Motor neuron (in vitro differentiated cells): ENCODE results near the gene NBEAL2. TPM values are rescaled to one million over a fixed set of nuclear protein-coding genes. Genes with fewer than 3 reads are reported as not detected.
"Not testable (repeated sequence)": the region's sequence is repeated elsewhere in the genome, so short reads cannot be mapped to it uniquely, and the experiment has no call there.

Experiments
- ATAC-seq, 8 experiments: fragments of 200-7000 bp; cut with Tn5 transposase; replicated peaks in 6 of 8; 2 replicates each; pipeline ENCODE4 v1.8.0; 2021; ENCODE audit warnings: mild to moderate bottlenecking in 8 of 8, moderate library complexity in 8 of 8
- H3K27ac ChIP-seq, 2 donors: fragments of 250-450 bp; sonication (Bioruptor Pico); 2 replicates each; pipeline ENCODE4 v1.9.0; 2021; ENCODE audit warnings: antibody characterized with exemption in 2 of 2, mild to moderate bottlenecking in 2 of 2, moderate library complexity in 1 of 2
- H3K4me1 ChIP-seq, 2 donors: fragments of 250-450 bp; sonication (Bioruptor Pico); replicated peaks in 1 of 2; 2 replicates each; pipeline ENCODE4 v1.6.1; 2021; ENCODE audit warnings: antibody characterized with exemption in 2 of 2, mild to moderate bottlenecking in 2 of 2, moderate library complexity in 1 of 2
- H3K4me3 ChIP-seq, 5 donors: fragments of 250-450 bp; sonication (Bioruptor Pico); 2 replicates each; pipeline ENCODE4 v1.9.0; 2021; ENCODE audit warnings: antibody characterized with exemption in 5 of 5, mild to moderate bottlenecking in 5 of 5, moderate library complexity in 4 of 5
- WGBS, 10 experiments: fragments of 450-650 bp; shearing (Covaris generic); methylation state at CpG; one replicate each; pipeline ENCODE4 v1.0.0; 2022; 5-methylcytosine and 5-hydroxymethylcytosine counted together
- in situ Hi-C, 9 experiments: fragments of 400-800 bp; cut with MboI; loops; one replicate each; pipeline ENCODE4 v1.15.0; 2021; ENCODE audit warnings: low sequenced_read_pairs in 9 of 9, low pct_unique_long_range_greater_than_20kb in 2 of 9; ENCODE audit not compliant: unreplicated experiment in 9 of 9
- total RNA-seq, 8 experiments: library from RNA; unstranded; fragments of 300-600 nt; gene quantifications; 2 replicates each; pipeline versions ENCODE4 v1.2.3 to v1.2.4, GENCODE V29; 2022

NBEAL2 gene
- total RNA-seq, 8 experiments from 2014 or later: 1.7 to 23.4 (median 4.4) TPM

- in situ Hi-C loops: no loop called here
- Histone ChIP-seq H3K4me3 (no peak overlapping the region), H3K27ac (no peak overlapping the region), H3K4me1 (no peaks in the 10 kb centered on the region)
- peak in 4 of 8 experiments; percentile 18 to 74 (median 51) for ATAC-seq
- WGBS, 10 experiments: 20 to 100% (median 83%) methylated on average over 1 of the region's 1 CpG; no CpG with 5 or more reads in 3 of the 10 experiments
These were observed 43.2 kb downstream of the NBEAL2 start for GRCh38 chr3:47022641-47023071.

DNA sequence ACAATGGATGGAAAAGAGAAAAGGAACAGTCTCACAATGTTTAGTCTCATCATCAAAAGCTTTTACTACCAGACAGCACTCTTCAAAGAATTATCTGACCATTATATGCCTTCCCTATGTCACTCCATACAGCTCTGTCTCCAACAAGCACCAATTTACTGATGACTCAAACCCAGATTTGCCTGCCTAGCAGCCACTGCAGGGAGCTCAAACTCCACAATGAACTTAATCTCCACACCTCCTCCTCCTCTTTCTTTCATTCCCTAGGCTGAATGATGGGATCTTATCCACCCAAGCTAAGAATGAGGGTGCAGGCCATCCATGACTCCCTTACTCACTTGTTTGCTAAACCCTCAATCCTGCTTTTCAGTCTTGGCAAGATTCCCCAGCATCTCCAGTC is 45.5 kb downstream of the NBEAL2 start:
- ATAC-seq: peak in 2 of 8 experiments; percentile 29 to 33
- no peak overlapping the region for H3K27ac ChIP-seq
- no peak overlapping the region for H3K4me3 ChIP-seq
- in situ Hi-C loops: no loop called here
- H3K4me1 ChIP-seq: no peaks in the 10 kb centered on the region

DNA sequence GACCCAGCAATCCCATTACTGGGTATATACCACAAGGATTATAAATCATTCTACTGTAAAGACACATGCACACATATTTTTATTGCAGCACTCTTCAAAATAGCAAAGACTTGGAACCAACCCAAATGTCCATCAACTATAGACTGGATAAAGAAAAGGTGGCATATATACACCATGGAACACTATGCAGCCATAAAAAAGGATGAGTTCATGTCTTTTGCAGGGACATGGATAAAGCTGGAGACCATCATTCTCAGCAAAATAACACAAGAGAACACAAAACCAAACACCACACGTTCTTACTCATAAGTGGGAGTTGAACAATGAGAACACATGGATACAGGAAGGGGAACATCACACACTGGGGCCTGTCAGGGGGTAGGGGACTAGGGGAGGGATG is 47.0 kb downstream of the NBEAL2 start:
- H3K27ac ChIP-seq, ATAC-seq, in situ Hi-C loops, H3K4me1 ChIP-seq, H3K4me3 ChIP-seq: not testable (repeated sequence)
- 100% methylated on average over 1 of the region's 1 CpG; no CpG with 5 or more reads in 8 of the 10 experiments for WGBS, 10 experiments

DNA sequence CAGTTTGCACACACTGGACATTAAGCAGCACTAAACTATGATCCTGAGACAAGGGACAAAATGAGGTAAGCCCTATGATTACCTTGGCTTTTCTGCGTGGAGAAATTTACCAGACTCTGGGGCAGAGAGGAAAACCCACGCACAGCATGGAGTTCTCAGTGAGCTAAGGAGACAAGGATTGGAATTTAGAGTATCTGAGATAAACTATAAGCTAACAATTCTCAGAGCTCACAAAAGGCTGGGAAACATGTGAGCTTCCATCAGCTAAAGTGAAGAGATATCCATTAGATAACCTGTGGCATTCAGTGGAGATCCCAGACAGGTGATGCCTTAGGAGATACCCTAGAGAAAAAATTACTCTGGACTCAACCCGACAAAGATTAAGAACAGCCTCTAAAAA is 48.7 kb downstream of the NBEAL2 start:
- H3K4me3 ChIP-seq: no peak overlapping the region
- H3K27ac ChIP-seq: no peak overlapping the region
- no peaks in the 10 kb centered on the region for H3K4me1 ChIP-seq
- 100% methylated on average over 1 to 3 of the region's 3 CpGs; no CpG with 5 or more reads in 2 of the 10 experiments for WGBS, 10 experiments
- in situ Hi-C loops: no loop called here
- peak in 1 of 8 experiments; percentile 31 for ATAC-seq

GRCh38 chr3:47028667-47029066 is 49.2 kb downstream of the NBEAL2 start:
- H3K4me3 ChIP-seq: no peak overlapping the region
- no peaks in the 10 kb centered on the region for H3K4me1 ChIP-seq
- in situ Hi-C loops: no loop called here
- no peak for ATAC-seq
- WGBS, 10 experiments: 100% methylated on average over 1 of the region's 1 CpG; no CpG with 5 or more reads in 7 of the 10 experiments
- no peak overlapping the region for H3K27ac ChIP-seq

GRCh38 chr3:47031041-47031440 is 51.6 kb downstream of the NBEAL2 start:
- 80 to 100% (median 87%) methylated on average over 1 to 4 of the region's 4 CpGs; no CpG with 5 or more reads in 2 of the 10 experiments for WGBS, 10 experiments
- H3K4me1 ChIP-seq, H3K4me3 ChIP-seq, ATAC-seq, in situ Hi-C loops, H3K27ac ChIP-seq: not testable (repeated sequence)

DNA sequence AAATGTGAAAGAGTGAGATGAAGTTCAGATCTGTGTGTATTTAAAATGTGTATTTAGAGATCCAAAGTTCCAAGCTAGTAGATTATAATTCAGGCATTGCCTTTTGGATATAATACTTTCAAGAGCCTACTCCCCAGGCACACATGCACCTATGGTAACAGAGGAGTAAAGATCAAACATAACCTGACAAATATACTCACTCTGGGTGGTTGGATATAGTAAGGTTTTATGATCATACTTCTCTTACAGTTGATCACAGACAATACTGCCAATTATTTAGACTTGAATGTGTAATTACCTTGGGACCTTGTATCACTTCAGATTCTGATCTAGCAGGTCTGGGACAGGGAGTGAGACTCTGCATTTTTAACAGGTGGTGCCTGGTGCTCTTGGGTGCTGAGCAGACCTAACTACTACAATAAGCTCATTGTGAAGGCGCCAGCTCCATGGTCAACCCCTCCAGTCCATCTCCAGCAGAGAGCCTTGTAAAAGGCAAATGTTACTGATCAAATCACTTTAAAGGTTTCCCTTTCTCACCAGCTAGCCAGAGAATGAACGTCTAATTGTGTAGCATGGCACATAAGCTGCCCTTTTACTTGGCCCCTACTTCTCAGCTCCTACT is 55.5 kb downstream of the NBEAL2 start:
- Histone ChIP-seq H3K4me1 (no peaks in the 10 kb centered on the region), H3K27ac (no peak overlapping the region), H3K4me3 (no peak overlapping the region)
- in situ Hi-C loops: no loop called here
- 58 to 100% (median 81%) methylated on average over 1 to 2 of the region's 2 CpGs; no CpG with 5 or more reads in 2 of the 10 experiments for WGBS, 10 experiments
- ATAC-seq: no peak

DNA sequence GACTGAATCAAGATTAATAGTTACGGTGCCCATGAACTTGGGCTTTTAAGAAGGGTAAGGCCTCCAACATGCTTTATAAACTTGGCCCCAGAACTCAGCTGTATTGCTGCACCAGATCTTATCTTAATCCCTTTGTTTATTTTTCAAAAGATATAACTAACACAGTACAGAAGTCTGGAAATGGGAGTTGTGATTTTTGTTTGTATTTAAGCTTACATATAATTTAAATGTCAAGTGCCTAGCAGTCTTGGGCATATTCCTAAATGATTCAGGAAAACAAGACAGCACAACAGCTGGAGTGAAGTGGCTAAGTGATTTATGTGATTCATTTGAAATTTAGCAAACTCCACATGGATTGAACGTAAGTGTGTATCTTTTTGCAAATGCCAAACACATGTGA is 56.2 kb downstream of the NBEAL2 start:
- no peak overlapping the region for H3K27ac ChIP-seq
- in situ Hi-C loops: no loop called here
- WGBS, 10 experiments: 7 to 100% (median 95%) methylated on average over 1 to 2 of the region's 2 CpGs; no CpG with 5 or more reads in 1 of the 10 experiments
- H3K4me3 ChIP-seq: no peak overlapping the region
- H3K4me1 ChIP-seq: no peaks in the 10 kb centered on the region
- peak in 2 of 8 experiments; percentile 43 to 74 for ATAC-seq

GRCh38 chr3:47036145-47036544 is 56.7 kb downstream of the NBEAL2 start:
- no peak for ATAC-seq
- Histone ChIP-seq H3K4me3 (no peak overlapping the region), H3K27ac (no peak overlapping the region), H3K4me1 (no peaks in the 10 kb centered on the region)
- 17 to 100% (median 77%) methylated on average over 1 to 3 of the region's 3 CpGs; no CpG with 5 or more reads in 2 of the 10 experiments for WGBS, 10 experiments
- in situ Hi-C loops: no loop called here

DNA sequence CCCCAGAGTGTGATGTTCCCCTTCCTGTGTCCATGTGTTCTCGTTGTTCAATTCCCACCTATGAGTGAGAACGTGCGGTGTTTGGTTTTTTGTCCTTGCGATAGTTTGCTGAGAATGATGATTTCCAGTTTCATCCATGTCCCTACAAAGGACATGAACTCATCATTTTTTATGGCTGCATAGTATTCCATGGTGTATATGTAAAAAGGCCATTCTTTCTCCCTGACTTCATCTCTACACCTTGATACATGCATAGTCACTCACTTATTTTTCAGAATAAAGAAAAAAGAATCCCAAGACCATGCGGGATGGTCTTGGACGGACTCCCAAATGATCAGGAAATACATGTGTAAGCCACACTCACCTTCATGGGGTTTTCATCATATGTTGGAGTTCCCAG is 57.8 kb downstream of the NBEAL2 start:
- in situ Hi-C loops, H3K4me3 ChIP-seq, ATAC-seq, H3K4me1 ChIP-seq, H3K27ac ChIP-seq: not testable (repeated sequence)
- 50 to 100% (median 50%) methylated on average over 1 to 2 of the region's 6 CpGs; no CpG with 5 or more reads in 5 of the 10 experiments for WGBS, 10 experiments

DNA sequence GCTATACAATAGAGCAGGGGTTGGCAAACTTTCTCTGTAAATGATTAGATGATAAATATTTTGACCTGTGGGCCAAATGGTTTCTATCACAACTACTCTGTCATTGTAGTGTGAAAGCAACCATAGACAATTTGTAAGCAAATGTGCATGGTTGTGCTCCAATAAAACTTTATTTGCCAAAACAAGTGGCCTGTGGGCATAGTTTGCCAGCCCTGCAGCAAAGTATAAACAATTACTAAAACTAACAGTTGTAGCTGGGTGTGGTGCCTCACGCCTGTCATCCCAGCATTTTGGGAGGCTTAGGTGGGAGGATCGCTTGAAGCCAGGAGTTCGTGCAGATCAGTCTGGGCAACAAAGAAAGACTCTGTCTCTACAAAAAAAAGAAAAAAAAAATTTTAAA is 61.6 kb downstream of the NBEAL2 start:
- Histone ChIP-seq H3K27ac (no peak overlapping the region), H3K4me1 (peaks cover 0 to 2% of the 10 kb centered on the region in 2 donors), H3K4me3 (no peak overlapping the region)
- WGBS, 10 experiments: 87 to 100% (median 100%) methylated on average over 2 to 3 of the region's 3 CpGs; no CpG with 5 or more reads in 2 of the 10 experiments
- in situ Hi-C loops: no loop called here
- ATAC-seq: no peak

- Histone ChIP-seq H3K4me1 (peaks cover 6 to 11% of the 10 kb centered on the region in 2 donors), H3K27ac (no peak overlapping the region), H3K4me3 (no peak overlapping the region)
- in situ Hi-C loops: no loop called here
- no peak for ATAC-seq
- 59 to 86% (median 70%) methylated on average over 2 to 5 of the region's 5 CpGs; no CpG with 5 or more reads in 1 of the 10 experiments for WGBS, 10 experiments
These were observed 62.8 kb downstream of the NBEAL2 start for GRCh38 chr3:47042231-47042791.

DNA sequence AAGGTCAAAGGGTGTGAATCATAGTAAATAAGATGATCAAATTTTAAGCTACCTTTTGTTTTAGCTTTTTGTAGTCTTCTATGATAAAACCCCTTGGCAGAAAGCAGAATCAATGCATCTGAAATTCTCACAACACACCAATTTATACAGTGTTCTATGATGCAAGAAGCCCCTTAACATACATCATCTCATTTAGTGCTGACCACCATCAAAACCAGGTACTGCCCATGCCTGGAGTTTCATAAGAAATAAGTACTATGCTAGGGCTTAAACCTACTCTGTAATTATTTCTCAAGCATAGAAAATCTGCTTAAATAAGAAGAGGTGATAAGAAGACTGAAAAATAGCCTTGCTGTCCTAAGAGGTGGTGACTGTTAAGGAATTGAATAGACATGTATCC is 67.6 kb downstream of the NBEAL2 start:
- ATAC-seq: peak in 3 of 8 experiments; percentile 52 to 79 (median 67)
- H3K4me1 ChIP-seq: peaks cover 12 to 13% of the 10 kb centered on the region in 2 donors
- no peak overlapping the region for H3K4me3 ChIP-seq
- no peak overlapping the region for H3K27ac ChIP-seq
- in situ Hi-C loops: no loop called here

DNA sequence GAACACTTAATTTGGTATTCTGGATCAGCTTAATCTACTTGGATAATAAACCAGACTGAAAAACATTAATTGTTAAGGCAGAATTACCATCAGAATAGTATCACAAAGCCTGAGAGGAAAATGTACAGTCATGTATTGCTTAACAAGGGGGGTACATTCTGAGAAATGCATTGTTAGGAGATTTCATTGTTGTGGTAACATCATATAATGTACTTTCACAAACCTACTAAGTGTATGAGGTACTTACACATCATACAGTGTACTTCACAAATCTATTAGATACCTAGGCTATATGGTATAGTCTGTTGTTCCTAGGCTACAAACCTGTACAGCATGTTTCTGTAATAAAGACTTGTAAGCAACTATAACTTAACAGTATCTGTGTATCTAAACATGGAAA is 68.2 kb downstream of the NBEAL2 start:
- Histone ChIP-seq H3K4me3 (no peak overlapping the region), H3K4me1 (peaks cover 11 to 12% of the 10 kb centered on the region in 2 donors), H3K27ac (no peak overlapping the region)
- in situ Hi-C loops: no loop called here
- peak in 2 of 8 experiments; percentile 36 to 46 for ATAC-seq
